HEK293 (cell line): ENCODE results near the gene SLC8A3.

ENCODE experiments used
- YY1 ChIP-seq: fragments of 450-650 bp; formaldehyde crosslinking; IDR thresholded peaks from 2 replicates; pipeline ENCODE4 v1.5.1; 2018; ENCODE audit warnings: missing biosample characterization, missing genetic modification characterization
- ZEB2 ChIP-seq: fragments of 450-650 bp; formaldehyde crosslinking; IDR thresholded peaks from 2 replicates; pipeline ENCODE4 v1.5.1; 2016; ENCODE audit warnings: missing biosample characterization, missing genetic modification characterization
- TF ChIP-seq, protein P1 (sequence below): fragments of 450-650 bp; formaldehyde crosslinking; IDR thresholded peaks from 2 replicates; pipeline ENCODE4 v1.5.1; 2016; ENCODE audit warnings: missing biosample characterization, missing genetic modification characterization

DNA sequence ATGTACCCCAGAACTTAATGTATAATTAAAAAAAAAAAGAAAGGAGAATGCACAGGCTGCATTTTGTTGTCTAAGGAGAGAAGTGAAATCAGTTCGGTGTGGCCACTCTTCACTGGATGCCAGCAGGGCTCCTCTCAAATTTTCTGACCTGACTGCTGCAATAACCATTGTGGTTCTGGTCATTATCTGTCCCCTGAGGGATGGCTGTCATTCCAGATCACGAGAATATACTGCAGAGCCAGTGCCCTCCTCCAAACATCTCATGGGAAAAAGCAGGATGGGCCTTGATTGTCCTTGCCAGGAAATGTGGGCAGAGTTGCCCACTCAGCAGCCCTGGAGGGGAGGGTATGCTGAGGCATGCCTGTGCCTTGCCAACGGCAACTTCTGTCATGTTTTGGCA is 139.1 kb downstream of the SLC8A3 start:
- TF ChIP-seq, protein P1, sequence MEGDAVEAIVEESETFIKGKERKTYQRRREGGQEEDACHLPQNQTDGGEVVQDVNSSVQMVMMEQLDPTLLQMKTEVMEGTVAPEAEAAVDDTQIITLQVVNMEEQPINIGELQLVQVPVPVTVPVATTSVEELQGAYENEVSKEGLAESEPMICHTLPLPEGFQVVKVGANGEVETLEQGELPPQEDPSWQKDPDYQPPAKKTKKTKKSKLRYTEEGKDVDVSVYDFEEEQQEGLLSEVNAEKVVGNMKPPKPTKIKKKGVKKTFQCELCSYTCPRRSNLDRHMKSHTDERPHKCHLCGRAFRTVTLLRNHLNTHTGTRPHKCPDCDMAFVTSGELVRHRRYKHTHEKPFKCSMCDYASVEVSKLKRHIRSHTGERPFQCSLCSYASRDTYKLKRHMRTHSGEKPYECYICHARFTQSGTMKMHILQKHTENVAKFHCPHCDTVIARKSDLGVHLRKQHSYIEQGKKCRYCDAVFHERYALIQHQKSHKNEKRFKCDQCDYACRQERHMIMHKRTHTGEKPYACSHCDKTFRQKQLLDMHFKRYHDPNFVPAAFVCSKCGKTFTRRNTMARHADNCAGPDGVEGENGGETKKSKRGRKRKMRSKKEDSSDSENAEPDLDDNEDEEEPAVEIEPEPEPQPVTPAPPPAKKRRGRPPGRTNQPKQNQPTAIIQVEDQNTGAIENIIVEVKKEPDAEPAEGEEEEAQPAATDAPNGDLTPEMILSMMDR (tag by site-specific recombination): no peak
- no peak for TF ChIP-seq YY1 (tag by site-specific recombination)
- TF ChIP-seq ZEB2 (tag by site-specific recombination): no peak
